Upper lobe of left lung (tissue), 6 donors: ENCODE results near the gene LTBP2. TPM values are rescaled to one million over a fixed set of nuclear protein-coding genes. Genes with fewer than 3 reads are reported as not detected.

Source experiments
- ATAC-seq, 2 donors: fragments of 200-7000 bp; cut with Tn5 transposase; one replicate each; pipeline ENCODE4 v1.9.1; 2022; ENCODE audit warnings: mild to moderate bottlenecking in 2 of 2, moderate library complexity in 2 of 2; ENCODE audit not compliant: low FRiP score in 2 of 2
- DNase-seq, 2 donors: peaks; one replicate each; pipeline ENCODE4 v3.0.0-alpha.2; 2019 to 2020
- H3K27ac ChIP-seq, 4 donors: fragments of 200-600 bp; sonication (generic); one replicate each; pipeline ENCODE4 v1.5.1; 2016 to 2019
- H3K27me3 ChIP-seq, 4 donors: fragments of 200-600 bp; sonication (generic); one replicate each; pipeline ENCODE4 v1.5.1; 2017 to 2019
- H3K36me3 ChIP-seq, 4 donors: fragments of 200-600 bp; sonication (generic); one replicate each; pipeline ENCODE4 v1.5.1; 2016 to 2019
- H3K4me1 ChIP-seq, 4 donors: fragments of 200-600 bp; sonication (generic); one replicate each; pipeline ENCODE4 v1.5.1; 2018 to 2019
- H3K4me3 ChIP-seq, 4 donors: fragments of 200-600 bp; sonication (generic); one replicate each; pipeline ENCODE4 v1.5.1; 2017 to 2019; ENCODE audit warnings: mild to moderate bottlenecking in 2 of 4, moderate library complexity in 1 of 4
- H3K9me3 ChIP-seq, 4 donors: fragments of 200-600 bp; sonication (generic); one replicate each; pipeline ENCODE4 v1.5.1; 2018 to 2019
- EP300 ChIP-seq, 4 donors: sonication (generic); formaldehyde crosslinking; IDR thresholded peaks; one replicate each; pipeline ENCODE4 v1.5.1; 2017; ENCODE audit warnings: antibody characterized with exemption in 4 of 4, control low read depth in 2 of 4
- POLR2A ChIP-seq, 4 donors: fragments of 450-650 bp; IDR thresholded peaks; one replicate each; pipeline ENCODE4 v1.5.1; 2016 to 2017; ENCODE audit warnings: antibody characterized with exemption in 4 of 4, mild to moderate bottlenecking in 2 of 4
- POLR2AphosphoS5 ChIP-seq, 2 donors: sonication (generic); formaldehyde crosslinking; IDR thresholded peaks; one replicate each; pipeline ENCODE4 v1.5.1; 2017; ENCODE audit warnings: antibody characterized with exemption in 2 of 2
- WGBS, 2 donors: methylation state at CpG; one replicate each; pipeline ENCODE4 v1.1.5; 2017 to 2018; 5-methylcytosine and 5-hydroxymethylcytosine counted together
- total RNA-seq, 6 donors: library from RNA; depleted of rRNA in 4 of 6; stranded (reverse); fragments of >200 nt in 4 of 6; gene quantifications; one replicate each; pipeline versions ENCODE4 v1.1.0 to v1.2.1, GENCODE V29; 2016 to 2021
- TF ChIP-seq, protein P1 (sequence below), 6 experiments: fragments of 450-650 bp in 4 of 6; fragments of 200-600 bp in 2 of 6; sonication (generic) in 2 of 6; IDR thresholded peaks; one replicate each; pipeline ENCODE4 v1.5.1; 2016 to 2019; ENCODE audit warnings: antibody characterized with exemption in 6 of 6
- donor health status: DM: no; HTN: no; CAD: no; lungs with moderate emphysema.
- donor health status: DM: no; HTN: yes; CAD: no; lungs with severe emphysema.

The LTBP2 gene
- total RNA-seq, 6 donors from 2014 or later = 19.7 to 136 (median 77.6) TPM

DNA sequence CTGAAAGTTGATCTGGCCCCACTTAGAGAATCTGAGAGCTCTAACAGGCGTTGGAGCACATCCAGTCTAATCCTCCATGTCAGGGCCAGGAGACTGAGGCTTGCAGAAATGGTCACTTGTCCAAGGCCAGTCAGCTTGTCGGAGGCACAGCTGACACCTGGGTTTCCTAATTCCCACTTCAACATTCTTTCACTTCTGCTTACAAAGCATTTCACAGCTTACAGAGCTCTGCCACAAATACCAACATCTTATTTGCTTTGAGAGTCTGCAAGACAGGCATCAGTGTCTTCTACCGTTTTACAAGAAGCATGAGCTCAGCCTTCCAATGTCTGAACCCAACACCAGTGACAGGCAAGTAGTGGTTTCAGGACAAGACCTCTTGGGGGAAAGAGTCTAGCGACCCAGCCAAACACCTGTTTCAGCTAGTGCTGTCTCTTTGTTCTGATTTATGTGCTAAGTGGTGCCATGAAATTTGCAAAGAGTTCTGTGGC is 86.6 kb downstream of the LTBP2 start:
- DNase-seq = no peak
- WGBS, 2 donors = 53 to 65% methylated on average over 4 of the region's 4 CpGs
- Histone ChIP-seq H3K9me3 (no peaks in the 10 kb centered on the region), H3K27ac (peak overlapping the region in 1 of 4 donors; percentile 22), H3K27me3 (no peaks in the 10 kb centered on the region), H3K36me3 (peaks cover 0 to 9% (median 0%) of the 10 kb centered on the region in 4 donors), H3K4me1 (peaks cover 0 to 15% (median 7%) of the 10 kb centered on the region in 4 donors), H3K4me3 (no peak overlapping the region)
- TF ChIP-seq EP300 (IDR thresholded peaks at IDR 0.05) = no peak
- TF ChIP-seq POLR2AphosphoS5 (IDR thresholded peaks at IDR 0.05) = no peak
- no peak for TF ChIP-seq POLR2A (IDR thresholded peaks at IDR 0.05)
- TF ChIP-seq, protein P1, sequence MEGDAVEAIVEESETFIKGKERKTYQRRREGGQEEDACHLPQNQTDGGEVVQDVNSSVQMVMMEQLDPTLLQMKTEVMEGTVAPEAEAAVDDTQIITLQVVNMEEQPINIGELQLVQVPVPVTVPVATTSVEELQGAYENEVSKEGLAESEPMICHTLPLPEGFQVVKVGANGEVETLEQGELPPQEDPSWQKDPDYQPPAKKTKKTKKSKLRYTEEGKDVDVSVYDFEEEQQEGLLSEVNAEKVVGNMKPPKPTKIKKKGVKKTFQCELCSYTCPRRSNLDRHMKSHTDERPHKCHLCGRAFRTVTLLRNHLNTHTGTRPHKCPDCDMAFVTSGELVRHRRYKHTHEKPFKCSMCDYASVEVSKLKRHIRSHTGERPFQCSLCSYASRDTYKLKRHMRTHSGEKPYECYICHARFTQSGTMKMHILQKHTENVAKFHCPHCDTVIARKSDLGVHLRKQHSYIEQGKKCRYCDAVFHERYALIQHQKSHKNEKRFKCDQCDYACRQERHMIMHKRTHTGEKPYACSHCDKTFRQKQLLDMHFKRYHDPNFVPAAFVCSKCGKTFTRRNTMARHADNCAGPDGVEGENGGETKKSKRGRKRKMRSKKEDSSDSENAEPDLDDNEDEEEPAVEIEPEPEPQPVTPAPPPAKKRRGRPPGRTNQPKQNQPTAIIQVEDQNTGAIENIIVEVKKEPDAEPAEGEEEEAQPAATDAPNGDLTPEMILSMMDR (IDR thresholded peaks at IDR 0.05) = no peak
- ATAC-seq = no peak

- TF ChIP-seq, protein P1 (IDR thresholded peaks at IDR 0.05) = no peak
- TF ChIP-seq POLR2AphosphoS5 (IDR thresholded peaks at IDR 0.05) (no peak), POLR2A (IDR thresholded peaks at IDR 0.05) (no peak), EP300 (IDR thresholded peaks at IDR 0.05) (no peak)
- Histone ChIP-seq H3K27me3 (no peaks in the 10 kb centered on the region), H3K4me1 (peaks cover 0 to 15% (median 7%) of the 10 kb centered on the region in 4 donors), H3K4me3 (no peak overlapping the region), H3K9me3 (no peaks in the 10 kb centered on the region), H3K36me3 (peaks cover 0 to 9% (median 0%) of the 10 kb centered on the region in 4 donors), H3K27ac (peak overlapping the region in 1 of 4 donors; percentile 22)
- no peak for ATAC-seq
- no peak for DNase-seq
These were observed 87.3 kb downstream of the LTBP2 start for GRCh38 chr14:74524812-74525135.

DNA sequence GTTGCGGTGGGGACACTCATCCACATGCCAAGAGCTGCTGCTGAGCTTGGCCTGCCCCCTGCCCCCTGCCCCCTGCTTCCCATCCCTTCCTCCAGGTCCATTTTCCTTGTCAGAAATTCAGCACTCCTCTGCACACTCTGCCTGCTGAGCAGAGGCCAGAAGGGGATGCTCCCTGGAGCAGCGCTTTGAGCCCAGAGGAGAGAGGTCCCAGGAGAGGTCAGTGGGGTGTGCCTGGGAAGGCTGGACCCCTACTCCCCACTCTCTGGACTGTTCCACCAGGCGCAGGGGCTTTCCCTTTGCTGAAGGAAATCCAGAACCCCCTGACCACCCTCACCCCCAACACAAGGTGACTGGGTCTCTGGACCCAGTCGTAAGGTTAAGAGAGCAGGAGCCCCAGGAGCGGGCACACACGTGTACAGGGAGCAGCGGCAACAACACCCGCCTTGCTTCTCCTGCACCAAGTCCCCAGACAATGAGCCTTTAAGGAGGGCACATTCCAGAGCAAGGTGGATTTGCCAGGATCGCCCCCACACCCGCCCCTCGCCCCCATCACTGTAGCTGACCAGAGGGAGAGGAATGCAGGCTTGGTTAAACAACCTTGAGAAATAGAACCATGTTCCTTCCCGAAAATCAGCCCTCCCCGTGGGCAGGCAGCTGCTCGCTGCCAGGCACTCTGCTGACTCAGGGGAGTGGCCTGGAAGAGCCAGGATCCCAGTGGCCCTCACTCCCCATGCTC is 87.8 kb downstream of the LTBP2 start:
- no peak overlapping the region for H3K4me3 ChIP-seq
- DNase-seq (peak in 1 of 2 donors; percentile 67), ATAC-seq (no peak)

DNA sequence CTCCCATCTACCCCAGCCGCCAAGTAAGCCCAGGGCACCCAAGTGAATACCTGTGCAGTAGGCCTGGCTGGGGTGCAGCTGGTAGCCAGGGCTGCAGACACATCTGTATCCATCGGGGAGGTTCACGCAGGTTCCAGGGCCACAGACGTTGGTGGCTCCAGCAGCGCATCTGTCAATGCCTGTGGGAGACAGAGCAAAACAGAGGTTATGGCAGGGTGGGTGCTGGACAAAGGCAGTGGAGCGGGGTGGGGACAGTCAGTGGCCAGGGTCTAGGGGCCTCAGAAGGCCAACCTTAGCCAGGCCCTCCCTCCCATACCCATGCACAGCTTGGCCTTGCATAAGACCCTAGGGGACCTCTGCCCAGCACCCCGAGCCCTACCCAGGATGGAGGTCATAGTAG is 89.3 kb downstream of the LTBP2 start:
- DNase-seq = no peak
- TF ChIP-seq POLR2AphosphoS5 (IDR thresholded peaks at IDR 0.05) (no peak), POLR2A (IDR thresholded peaks at IDR 0.05) (no peak), EP300 (IDR thresholded peaks at IDR 0.05) (no peak)
- TF ChIP-seq, protein P1 (IDR thresholded peaks at IDR 0.05) = no peak
- ATAC-seq = no peak
- no peak overlapping the region for H3K4me3 ChIP-seq
- H3K4me1 ChIP-seq = peaks cover 0 to 15% (median 7%) of the 10 kb centered on the region in 4 donors
- H3K27me3 ChIP-seq = no peaks in the 10 kb centered on the region
- no peak overlapping the region for H3K27ac ChIP-seq
- WGBS, 2 donors = 92 to 93% methylated on average over 6 to 7 of the region's 7 CpGs
- no peaks in the 10 kb centered on the region for H3K9me3 ChIP-seq
- peaks cover 0 to 9% (median 0%) of the 10 kb centered on the region in 4 donors for H3K36me3 ChIP-seq

More for the DNA sequence above, 87.8 kb downstream of the LTBP2 start:
- TF ChIP-seq EP300 (IDR thresholded peaks at IDR 0.05) (no peak), POLR2A (IDR thresholded peaks at IDR 0.05) (no peak), POLR2AphosphoS5 (IDR thresholded peaks at IDR 0.05) (no peak)
- TF ChIP-seq, protein P1 (IDR thresholded peaks at IDR 0.05) = no peak
- Histone ChIP-seq H3K36me3 (peaks cover 0 to 9% (median 0%) of the 10 kb centered on the region in 4 donors), H3K27me3 (no peaks in the 10 kb centered on the region), H3K4me1 (peaks cover 0 to 15% (median 7%) of the 10 kb centered on the region in 4 donors), H3K27ac (no peak overlapping the region), H3K9me3 (no peaks in the 10 kb centered on the region)
- WGBS, 2 donors = 81 to 87% methylated on average over 10 to 14 of the region's 14 CpGs
